Keratinocyte (primary cell): ENCODE measurements around the gene ARIH1. TPM values are rescaled to one million over a fixed set of nuclear protein-coding genes. Genes with fewer than 3 reads are reported as not detected.

Experiments used
- DNase-seq: peaks from one replicate; pipeline ENCODE4 v3.0.0-alpha.2; 2011; ENCODE audit warnings: low read depth, missing footprints, low spot score
- FAIRE-seq: peaks from 2 replicates; lab custom pipeline; 2011; peaks lifted over from hg19 to GRCh38; lab: Jason Lieb, UNC
- H2AFZ ChIP-seq: 2 replicates; pipeline ENCODE4 v1.6.0; 2012; ENCODE audit warnings: low read length, control low read depth, inconsistent platforms; ENCODE audit not compliant: control insufficient read depth
- H3K27ac ChIP-seq: 2 replicates; pipeline ENCODE4 v1.5.1; 2011; ENCODE audit warnings: low read length; ENCODE audit not compliant: control insufficient read depth, insufficient read depth
- H3K27me3 ChIP-seq: 3 replicates; pipeline ENCODE4 v1.6.0; 2011; ENCODE audit warnings: low read length; ENCODE audit not compliant: control insufficient read depth, insufficient read depth; ENCODE audit errors: extremely low read depth
- H3K36me3 ChIP-seq, 2 experiments: 2 replicates in 1 of 2; 3 replicates in 1 of 2; pipeline ENCODE4 v1.5.1; 2011; ENCODE audit warnings: low read length in 2 of 2, mild to moderate bottlenecking in 1 of 2; ENCODE audit not compliant: control insufficient read depth in 2 of 2, insufficient read depth in 2 of 2; ENCODE audit errors: extremely low read depth in 1 of 2
- H3K4me1 ChIP-seq: 3 replicates; pipeline ENCODE4 v1.5.1; 2011; ENCODE audit warnings: low read length; ENCODE audit not compliant: control insufficient read depth, insufficient read depth; ENCODE audit errors: extremely low read depth
- H3K4me2 ChIP-seq: 3 replicates; pipeline ENCODE4 v1.6.0; 2011; ENCODE audit warnings: low read depth, low read length; ENCODE audit not compliant: control insufficient read depth, insufficient read depth; ENCODE audit errors: extremely low read depth
- H3K4me3 ChIP-seq, 3 experiments: fragments of 200-600 bp in 1 of 3; sonication (generic) in 1 of 3; 2 replicates in 2 of 3; 3 replicates in 1 of 3; pipeline ENCODE4 v1.5.1; 2011 to 2016; ENCODE audit warnings: low read length in 3 of 3, mild to moderate bottlenecking in 3 of 3, control low read depth in 2 of 3, inconsistent platforms in 1 of 3, low read depth in 1 of 3, mixed read lengths in 1 of 3, mixed run types in 1 of 3, moderate library complexity in 1 of 3; ENCODE audit not compliant: control insufficient read depth in 2 of 3, insufficient read depth in 2 of 3; ENCODE audit errors: extremely low read depth in 1 of 3
- H3K79me2 ChIP-seq: 2 replicates; pipeline ENCODE4 v1.6.0; 2012; ENCODE audit warnings: low read length; ENCODE audit not compliant: control insufficient read depth, insufficient read depth
- H3K9ac ChIP-seq: 3 replicates; pipeline ENCODE4 v1.6.0; 2011; ENCODE audit warnings: low read length; ENCODE audit not compliant: control insufficient read depth, insufficient read depth; ENCODE audit errors: extremely low read depth
- H3K9me1 ChIP-seq: 3 replicates; pipeline ENCODE4 v1.6.0; 2011; ENCODE audit warnings: low read length; ENCODE audit not compliant: control insufficient read depth, insufficient read depth; ENCODE audit errors: extremely low read depth
- H3K9me3 ChIP-seq: 2 replicates; pipeline ENCODE4 v1.5.1; 2012; ENCODE audit warnings: low read depth, low read length; ENCODE audit not compliant: control insufficient read depth
- H4K20me1 ChIP-seq: 3 replicates; pipeline ENCODE4 v1.6.0; 2011; ENCODE audit warnings: low read length; ENCODE audit not compliant: control insufficient read depth, insufficient read depth; ENCODE audit errors: extremely low read depth
- EZH2 ChIP-seq: IDR thresholded peaks from one replicate; pipeline ENCODE4 v1.6.1; 2012; ENCODE audit warnings: inconsistent platforms, mild to moderate bottlenecking, low read length, moderate library complexity
- dilution Hi-C: fragments of 300-500 bp; cut with MboI; formaldehyde crosslinking; loops from one replicate; pipeline ENCODE4 v1.7.0; 2020; ENCODE audit warnings: low sequenced_read_pairs; ENCODE audit not compliant: extremely low pct_ligation_motif_present
- polyA plus RNA-seq, 5 experiments: library from polyadenylated mRNA; depleted of rRNA in 3 of 5; stranded (reverse) in 3 of 5; stranded (forward) in 1 of 5; unstranded in 1 of 5; fragments of >200 nt; gene quantifications; 1 replicate in 1 of 5; 2 replicates in 3 of 5; 3 replicates in 1 of 5; pipeline versions ENCODE4 v1.2.1 to v1.2.3, GENCODE V29; 2011 to 2012; ENCODE audit warnings: missing spikeins in 2 of 5, low read depth in 1 of 5, low replicate concordance in 1 of 5
- TF ChIP-seq, protein P1 (sequence below), 3 experiments: IDR thresholded peaks in 1 of 3; conservative IDR thresholded peaks in 1 of 3; optimal IDR thresholded peaks in 1 of 3; 2 replicates in 2 of 3; 3 replicates in 1 of 3; pipeline versions ENCODE3 to v1.5.1; 2011; ENCODE audit warnings: low read length in 3 of 3, mild to moderate bottlenecking in 3 of 3, moderate library complexity in 2 of 3, control low read depth in 1 of 3, inconsistent platforms in 1 of 3; ENCODE audit not compliant: insufficient read depth in 2 of 3; ENCODE audit errors: extremely low read depth in 1 of 3

ARIH1 gene
- polyA plus RNA-seq, 1 donor (not counting 4 experiments of a cell fraction or from before 2014, with no cell fraction given) = 70.6 TPM

- Histone ChIP-seq H3K79me2 (no peaks in the 10 kb centered on the region), H3K9me1 (no peaks in the 10 kb centered on the region), H3K27ac (no peak overlapping the region), H3K4me2 (no peak overlapping the region), H3K4me1 (no peaks in the 10 kb centered on the region), H3K27me3 (no peaks in the 10 kb centered on the region), H3K36me3 (no peaks in the 10 kb centered on the region), H3K9me3 (no peaks in the 10 kb centered on the region), H3K4me3 (no peak overlapping the region), H4K20me1 (no peaks in the 10 kb centered on the region), H2AFZ (no peak overlapping the region), H3K9ac (no peak overlapping the region)
- dilution Hi-C loops = no loop called here
- TF ChIP-seq EZH2 = no peak
- TF ChIP-seq, protein P1, sequence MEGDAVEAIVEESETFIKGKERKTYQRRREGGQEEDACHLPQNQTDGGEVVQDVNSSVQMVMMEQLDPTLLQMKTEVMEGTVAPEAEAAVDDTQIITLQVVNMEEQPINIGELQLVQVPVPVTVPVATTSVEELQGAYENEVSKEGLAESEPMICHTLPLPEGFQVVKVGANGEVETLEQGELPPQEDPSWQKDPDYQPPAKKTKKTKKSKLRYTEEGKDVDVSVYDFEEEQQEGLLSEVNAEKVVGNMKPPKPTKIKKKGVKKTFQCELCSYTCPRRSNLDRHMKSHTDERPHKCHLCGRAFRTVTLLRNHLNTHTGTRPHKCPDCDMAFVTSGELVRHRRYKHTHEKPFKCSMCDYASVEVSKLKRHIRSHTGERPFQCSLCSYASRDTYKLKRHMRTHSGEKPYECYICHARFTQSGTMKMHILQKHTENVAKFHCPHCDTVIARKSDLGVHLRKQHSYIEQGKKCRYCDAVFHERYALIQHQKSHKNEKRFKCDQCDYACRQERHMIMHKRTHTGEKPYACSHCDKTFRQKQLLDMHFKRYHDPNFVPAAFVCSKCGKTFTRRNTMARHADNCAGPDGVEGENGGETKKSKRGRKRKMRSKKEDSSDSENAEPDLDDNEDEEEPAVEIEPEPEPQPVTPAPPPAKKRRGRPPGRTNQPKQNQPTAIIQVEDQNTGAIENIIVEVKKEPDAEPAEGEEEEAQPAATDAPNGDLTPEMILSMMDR (optimal IDR thresholded peaks at IDR 0.05 in 1 of 3, IDR thresholded peaks at IDR 0.05 in 1 of 3, conservative IDR thresholded peaks at IDR 0.05 in 1 of 3; ENCODE audit: extremely low read depth in 1 of 3, insufficient read depth in 2 of 3, low read length in 3 of 3) = no peak
- DNase-seq (no peak), FAIRE-seq (no peak)
Observed at GRCh38 chr15:72450805-72451204, 23.3 kb upstream of the ARIH1 start.

DNA sequence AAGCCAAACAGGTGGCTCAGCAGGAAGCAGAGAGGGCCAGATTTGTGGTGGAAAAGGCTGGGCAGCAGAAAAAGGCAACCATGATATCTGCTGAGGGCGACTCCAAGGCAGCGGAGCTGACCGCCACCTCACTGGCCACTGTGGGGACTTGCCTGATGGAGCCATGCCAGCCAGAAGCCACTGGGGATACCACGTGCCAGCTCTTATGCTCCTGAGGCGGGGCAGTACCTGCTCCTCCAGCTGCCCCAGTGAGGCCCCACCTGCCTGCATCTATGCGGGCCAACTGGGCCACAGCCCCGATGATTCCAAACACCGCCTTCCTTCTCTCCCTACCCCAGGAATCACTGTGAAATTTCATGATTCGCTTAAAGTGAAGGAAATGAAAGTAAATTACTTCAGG, 22.9 kb upstream of the ARIH1 start:
- no peak overlapping the region for H3K4me2 ChIP-seq
- no peak for FAIRE-seq

More for the DNA sequence above, 22.9 kb upstream of the ARIH1 start:
- dilution Hi-C loops = no loop called here
- Histone ChIP-seq H3K9ac (no peak overlapping the region), H3K9me3 (no peaks in the 10 kb centered on the region), H3K27me3 (no peaks in the 10 kb centered on the region), H4K20me1 (no peaks in the 10 kb centered on the region), H3K4me1 (no peaks in the 10 kb centered on the region), H3K36me3 (no peaks in the 10 kb centered on the region), H3K9me1 (no peaks in the 10 kb centered on the region), H3K4me3 (no peak overlapping the region), H3K79me2 (no peaks in the 10 kb centered on the region), H3K27ac (no peak overlapping the region), H2AFZ (no peak overlapping the region)
- DNase-seq = no peak
- TF ChIP-seq, protein P1 (optimal IDR thresholded peaks at IDR 0.05 in 1 of 3, IDR thresholded peaks at IDR 0.05 in 1 of 3, conservative IDR thresholded peaks at IDR 0.05 in 1 of 3; ENCODE audit: extremely low read depth in 1 of 3, insufficient read depth in 2 of 3, low read length in 3 of 3) = no peak
